ENCODE data around the gene OAS2.
"Not testable (repeated sequence)": the region's sequence is repeated elsewhere in the genome, so short reads cannot be mapped to it uniquely, and the experiment has no call there.

Gene OAS2

GRCh38 chr12:112947761-112948160 is 30.6 kb upstream of the OAS2 start:
- no peak for TF ChIP-seq CTCF (IDR thresholded peaks at IDR 0.05; ENCODE audit: borderline replicate concordance, control extremely low read depth, extremely low read depth, insufficient read depth, missing control alignments)
- no peak for DNase-seq (ENCODE audit: low spot score)
- in situ Hi-C loops (cut with MboI; ENCODE audit: low sequenced_read_pairs, unreplicated experiment): no loop called here

GRCh38 chr12:112948806-112949205 is 29.5 kb upstream of the OAS2 start:
- in situ Hi-C loops (cut with MboI; ENCODE audit: low sequenced_read_pairs, unreplicated experiment): no loop called here
- no peak for TF ChIP-seq CTCF (IDR thresholded peaks at IDR 0.05; ENCODE audit: borderline replicate concordance, control extremely low read depth, extremely low read depth, insufficient read depth, missing control alignments)
- no peak for DNase-seq (ENCODE audit: low spot score)

GRCh38 chr12:112950701-112951100 is 27.6 kb upstream of the OAS2 start:
- DNase-seq (ENCODE audit: low spot score): no peak
- in situ Hi-C loops (cut with MboI; ENCODE audit: low sequenced_read_pairs, unreplicated experiment): no loop called here
- no peak for TF ChIP-seq CTCF (IDR thresholded peaks at IDR 0.05; ENCODE audit: borderline replicate concordance, control extremely low read depth, extremely low read depth, insufficient read depth, missing control alignments)

GRCh38 chr12:112957125-112957524 is 21.2 kb upstream of the OAS2 start:
- in situ Hi-C loops (cut with MboI; ENCODE audit: low sequenced_read_pairs, unreplicated experiment); DNase-seq (ENCODE audit: low spot score): not testable (repeated sequence)

GRCh38 chr12:112961074-112961473 is 17.2 kb upstream of the OAS2 start:
- TF ChIP-seq CTCF (IDR thresholded peaks at IDR 0.05; ENCODE audit: borderline replicate concordance, control extremely low read depth, extremely low read depth, insufficient read depth, missing control alignments): no peak
- DNase-seq (ENCODE audit: low spot score): no peak
- in situ Hi-C loops (cut with MboI; ENCODE audit: low sequenced_read_pairs, unreplicated experiment): no loop called here

GRCh38 chr12:112961536-112961935 is 16.8 kb upstream of the OAS2 start:
- no peak for DNase-seq (ENCODE audit: low spot score)
- in situ Hi-C loops (cut with MboI; ENCODE audit: low sequenced_read_pairs, unreplicated experiment): no loop called here
- no peak for TF ChIP-seq CTCF (IDR thresholded peaks at IDR 0.05; ENCODE audit: borderline replicate concordance, control extremely low read depth, extremely low read depth, insufficient read depth, missing control alignments)

GRCh38 chr12:112962561-112962960 is 15.8 kb upstream of the OAS2 start:
- TF ChIP-seq CTCF (IDR thresholded peaks at IDR 0.05; ENCODE audit: borderline replicate concordance, control extremely low read depth, extremely low read depth, insufficient read depth, missing control alignments): no peak
- in situ Hi-C loops (cut with MboI; ENCODE audit: low sequenced_read_pairs, unreplicated experiment): no loop called here

More at GRCh38 chr12:112962561-112962960, 15.8 kb upstream of the OAS2 start:
- no peak for DNase-seq (ENCODE audit: low spot score)

Measured in GM13976 (cell line).